OCI-LY1 (cell line): ENCODE measurements around the gene CNIH2.

Experiments
- H2AFZ ChIP-seq: fragments of 200-600 bp; sonication (generic), shearing (Covaris generic); 2 replicates; pipeline ENCODE4 v1.6.0; 2014; ENCODE audit warnings: antibody characterized with exemption, mild to moderate bottlenecking, low read length
- H3F3A ChIP-seq: fragments of 200-600 bp; sonication (generic), shearing (Covaris generic); 2 replicates; pipeline ENCODE4 v1.6.0; 2014; ENCODE audit warnings: mild to moderate bottlenecking, antibody characterized with exemption, low read length, moderate library complexity; ENCODE audit not compliant: insufficient read depth
- H3K27ac ChIP-seq: fragments of 200-600 bp; sonication (generic); 2 replicates; pipeline ENCODE4 v1.5.1; 2014; ENCODE audit warnings: low read length, mixed run types, mild to moderate bottlenecking, low read depth; ENCODE audit not compliant: poor library complexity, severe bottlenecking
- H3K27me3 ChIP-seq: fragments of 200-600 bp; sonication (generic); 2 replicates; pipeline ENCODE4 v1.6.0; 2014; ENCODE audit warnings: antibody characterized with exemption, mild to moderate bottlenecking, low read length, moderate library complexity; ENCODE audit not compliant: insufficient read depth
- H3K36me3 ChIP-seq: fragments of 200-600 bp; sonication (generic); 2 replicates; pipeline ENCODE4 v1.6.1; 2014; ENCODE audit warnings: mild to moderate bottlenecking, antibody characterized with exemption, low read length, moderate library complexity, mixed read lengths; ENCODE audit not compliant: insufficient read depth
- H3K4me1 ChIP-seq: fragments of 200-600 bp; sonication (generic); 2 replicates; pipeline ENCODE4 v1.5.1; 2014; ENCODE audit warnings: mild to moderate bottlenecking, low read length, moderate library complexity; ENCODE audit not compliant: insufficient read depth, severe bottlenecking
- H3K4me2 ChIP-seq: fragments of 200-600 bp; sonication (generic), shearing (Covaris generic); 2 replicates; pipeline ENCODE4 v1.6.1; 2014; ENCODE audit warnings: low read length
- H3K4me3 ChIP-seq: fragments of 200-600 bp; sonication (generic); 2 replicates; pipeline ENCODE4 v1.5.1; 2014; ENCODE audit warnings: low read length, low read depth, mild to moderate bottlenecking, mixed read lengths; ENCODE audit not compliant: poor library complexity, severe bottlenecking
- H3K79me2 ChIP-seq: fragments of 200-600 bp; shearing (Covaris generic); 2 replicates; pipeline ENCODE4 v1.6.1; 2016; ENCODE audit warnings: mixed run types, low read length, mixed read lengths; ENCODE audit not compliant: insufficient read depth
- H3K9ac ChIP-seq: fragments of 200-600 bp; sonication (generic), shearing (Covaris generic); 2 replicates; pipeline ENCODE4 v1.6.1; 2014; ENCODE audit warnings: mild to moderate bottlenecking, low read length, mixed read lengths
- H3K9me2 ChIP-seq: fragments of 200-600 bp; sonication (generic), shearing (Covaris generic); 2 replicates; pipeline ENCODE4 v1.6.1; 2014; ENCODE audit warnings: low read depth, mild to moderate bottlenecking, low read length, mixed read lengths
- H3K9me3 ChIP-seq: fragments of 200-600 bp; shearing (Covaris generic); 2 replicates; pipeline ENCODE4 v1.6.1; 2014; ENCODE audit warnings: low read length, mixed read lengths
- H4K20me1 ChIP-seq: fragments of 200-600 bp; sonication (generic), shearing (Covaris generic); 2 replicates; pipeline ENCODE4 v1.6.0; 2016; ENCODE audit warnings: mild to moderate bottlenecking, low read length; ENCODE audit not compliant: insufficient read depth
- CTCF ChIP-seq: fragments of 200-600 bp; sonication (generic), shearing (Covaris generic); IDR thresholded peaks from 2 replicates; pipeline ENCODE4 v1.5.1; 2017; ENCODE audit warnings: mild to moderate bottlenecking, antibody characterized with exemption, low read length, moderate library complexity, mixed read lengths
- EZH2 ChIP-seq: fragments of 200-600 bp; sonication (generic), shearing (Covaris generic); IDR thresholded peaks from 2 replicates; pipeline ENCODE4 v1.8.0; 2017; ENCODE audit warnings: borderline replicate concordance, mixed run types, mild to moderate bottlenecking, antibody characterized with exemption, low read length, moderate library complexity, mixed read lengths

Gene CNIH2

GRCh38 chr11:66286699-66287098, 8.7 kb downstream of the CNIH2 start:
- H3K4me2 ChIP-seq, result no peak overlapping the region
- H4K20me1 ChIP-seq, result no peaks in the 10 kb centered on the region
- TF ChIP-seq EZH2 (no peak), CTCF (no peak)

GRCh38 chr11:66287211-66287888, 9.4 kb downstream of the CNIH2 start:
- H3K9me2 ChIP-seq, result no peaks in the 10 kb centered on the region
- H3K4me2 ChIP-seq, result peak overlapping the region; percentile 92
- no peaks in the 10 kb centered on the region for H3F3A ChIP-seq
- H3K9me3 ChIP-seq, result no peaks in the 10 kb centered on the region
- no peak overlapping the region for H2AFZ ChIP-seq
- no peak overlapping the region for H3K27ac ChIP-seq
- TF ChIP-seq EZH2, result no peak
- no peak for TF ChIP-seq CTCF
- peak overlapping the region; percentile 71 for H3K4me3 ChIP-seq
- H3K79me2 ChIP-seq, result no peaks in the 10 kb centered on the region
- no peak overlapping the region; the same call in 1 of the 2 replicates for H3K9ac ChIP-seq
- no peaks in the 10 kb centered on the region for H3K36me3 ChIP-seq
- no peaks in the 10 kb centered on the region for H3K27me3 ChIP-seq
- no peaks in the 10 kb centered on the region for H4K20me1 ChIP-seq
- peaks cover 28% of the 10 kb centered on the region for H3K4me1 ChIP-seq

More at GRCh38 chr11:66286699-66287098, 8.7 kb downstream of the CNIH2 start:
- H3K9me3 ChIP-seq, result no peaks in the 10 kb centered on the region
- no peak overlapping the region for H3K4me3 ChIP-seq
- H2AFZ ChIP-seq, result no peak overlapping the region
- no peak overlapping the region for H3K27ac ChIP-seq
- H3K36me3 ChIP-seq, result no peaks in the 10 kb centered on the region
- no peaks in the 10 kb centered on the region for H3F3A ChIP-seq
- H3K79me2 ChIP-seq, result no peaks in the 10 kb centered on the region
- H3K9me2 ChIP-seq, result no peaks in the 10 kb centered on the region
- no peak overlapping the region for H3K9ac ChIP-seq
- H3K27me3 ChIP-seq, result no peaks in the 10 kb centered on the region
- H3K4me1 ChIP-seq, result peaks cover 34% of the 10 kb centered on the region

DNA sequence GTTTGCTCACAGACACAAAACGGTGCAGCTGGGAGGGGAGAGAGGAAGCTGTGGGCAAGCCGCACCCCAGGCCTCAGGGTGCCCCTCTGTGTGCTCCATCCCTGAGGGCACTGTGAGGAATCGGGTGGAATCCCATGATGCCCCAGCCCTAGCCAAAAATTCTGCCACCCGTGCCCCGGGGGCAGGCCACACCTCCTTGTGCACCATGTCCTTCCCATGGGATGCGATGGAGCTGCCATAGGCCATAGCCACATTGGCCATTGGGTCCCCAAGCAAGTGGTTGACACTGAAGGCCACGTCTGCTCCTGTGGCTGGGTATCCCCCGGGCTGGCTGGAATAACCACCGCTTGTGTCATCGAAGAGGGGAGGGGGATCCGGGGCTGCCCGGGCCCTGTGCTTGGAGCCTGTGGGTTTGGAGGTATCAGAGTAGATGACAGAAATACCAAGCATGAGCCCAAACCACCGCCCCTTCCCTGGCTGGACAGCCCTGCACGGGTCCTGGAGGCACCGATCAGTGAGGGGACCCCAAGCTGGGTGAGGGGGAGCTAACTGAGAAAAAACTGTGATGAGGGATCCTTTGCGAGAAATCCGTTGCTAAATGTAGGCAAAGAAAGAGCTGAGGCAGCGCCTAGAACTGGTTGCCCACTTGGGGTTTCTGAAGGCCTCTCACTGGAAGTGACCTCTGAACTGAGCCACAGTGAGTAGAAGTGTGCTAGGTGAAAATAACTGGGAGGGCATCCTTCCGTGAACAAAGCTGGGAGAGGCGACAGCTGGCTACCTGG, 10.1 kb downstream of the CNIH2 start:
- TF ChIP-seq EZH2 (no peak), CTCF (no peak)
- Histone ChIP-seq H3K4me1 (peaks cover 22% of the 10 kb centered on the region), H3K79me2 (no peaks in the 10 kb centered on the region), H3K4me3 (peak overlapping the region; percentile 71), H4K20me1 (no peaks in the 10 kb centered on the region), H3K9ac (peak overlapping the region; percentile 78), H2AFZ (no peak overlapping the region), H3K9me2 (no peaks in the 10 kb centered on the region), H3F3A (no peaks in the 10 kb centered on the region), H3K27ac (no peak overlapping the region), H3K27me3 (no peaks in the 10 kb centered on the region), H3K9me3 (no peaks in the 10 kb centered on the region), H3K36me3 (no peaks in the 10 kb centered on the region), H3K4me2 (peak overlapping the region; percentile 92)
